Measurements from ENCODE around the gene ICAM1.
A peak's percentile ranks its signal among the peaks of the same experiment; 100 is the strongest.

The ICAM1 gene

GRCh38 chr19:10285393-10285792 is 14.5 kb downstream of the ICAM1 start:
- Mint-ChIP-seq H3K27me3 (ENCODE audit: low read depth) (peaks cover 64% of the 10 kb centered on the region), H3K4me3 (no peak overlapping the region), H3K4me1 (peaks cover 16% of the 10 kb centered on the region), H3K27ac (peak overlapping the region in 2 of 3 experiments; percentile 93 to 97), H3K36me3 (ENCODE audit: low read depth) (peaks cover 6% of the 10 kb centered on the region), H3K9me3 (no peaks in the 10 kb centered on the region)
- TF ChIP-seq, protein P1, sequence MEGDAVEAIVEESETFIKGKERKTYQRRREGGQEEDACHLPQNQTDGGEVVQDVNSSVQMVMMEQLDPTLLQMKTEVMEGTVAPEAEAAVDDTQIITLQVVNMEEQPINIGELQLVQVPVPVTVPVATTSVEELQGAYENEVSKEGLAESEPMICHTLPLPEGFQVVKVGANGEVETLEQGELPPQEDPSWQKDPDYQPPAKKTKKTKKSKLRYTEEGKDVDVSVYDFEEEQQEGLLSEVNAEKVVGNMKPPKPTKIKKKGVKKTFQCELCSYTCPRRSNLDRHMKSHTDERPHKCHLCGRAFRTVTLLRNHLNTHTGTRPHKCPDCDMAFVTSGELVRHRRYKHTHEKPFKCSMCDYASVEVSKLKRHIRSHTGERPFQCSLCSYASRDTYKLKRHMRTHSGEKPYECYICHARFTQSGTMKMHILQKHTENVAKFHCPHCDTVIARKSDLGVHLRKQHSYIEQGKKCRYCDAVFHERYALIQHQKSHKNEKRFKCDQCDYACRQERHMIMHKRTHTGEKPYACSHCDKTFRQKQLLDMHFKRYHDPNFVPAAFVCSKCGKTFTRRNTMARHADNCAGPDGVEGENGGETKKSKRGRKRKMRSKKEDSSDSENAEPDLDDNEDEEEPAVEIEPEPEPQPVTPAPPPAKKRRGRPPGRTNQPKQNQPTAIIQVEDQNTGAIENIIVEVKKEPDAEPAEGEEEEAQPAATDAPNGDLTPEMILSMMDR (IDR thresholded peaks at IDR 0.05; ENCODE audit: unreplicated experiment in 3 of 3) = no peak

DNA sequence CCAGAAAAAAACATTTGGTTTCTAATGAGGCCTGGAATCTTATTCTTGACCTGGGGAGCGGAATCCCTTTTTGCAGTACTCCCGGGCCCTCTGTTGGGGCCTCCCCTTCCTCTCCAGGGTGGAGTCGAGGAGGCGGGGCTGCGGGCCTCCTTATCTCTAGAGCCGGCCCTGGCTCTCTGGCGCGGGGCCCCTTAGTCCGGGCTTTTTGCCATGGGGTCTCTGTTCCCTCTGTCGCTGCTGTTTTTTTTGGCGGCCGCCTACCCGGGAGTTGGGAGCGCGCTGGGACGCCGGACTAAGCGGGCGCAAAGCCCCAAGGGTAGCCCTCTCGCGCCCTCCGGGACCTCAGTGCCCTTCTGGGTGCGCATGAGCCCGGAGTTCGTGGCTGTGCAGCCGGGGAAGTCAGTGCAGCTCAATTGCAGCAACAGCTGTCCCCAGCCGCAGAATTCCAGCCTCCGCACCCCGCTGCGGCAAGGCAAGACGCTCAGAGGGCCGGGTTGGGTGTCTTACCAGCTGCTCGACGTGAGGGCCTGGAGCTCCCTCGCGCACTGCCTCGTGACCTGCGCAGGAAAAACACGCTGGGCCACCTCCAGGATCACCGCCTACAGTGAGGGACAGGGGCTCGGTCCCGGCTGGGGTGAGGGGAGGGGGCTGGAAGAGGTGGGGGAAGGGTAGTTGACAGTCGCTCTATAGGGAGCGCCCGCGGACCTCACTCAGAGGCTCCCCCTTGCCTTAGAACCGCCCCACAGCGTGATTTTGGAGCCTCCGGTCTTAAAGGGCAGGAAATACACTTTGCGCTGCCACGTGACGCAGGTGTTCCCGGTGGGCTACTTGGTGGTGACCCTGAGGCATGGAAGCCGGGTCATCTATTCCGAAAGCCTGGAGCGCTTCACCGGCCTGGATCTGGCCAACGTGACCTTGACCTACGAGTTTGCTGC is 16.1 kb downstream of the ICAM1 start, which contains the start of gene ICAM4:
Gene ICAM4 (plus strand): TSS at position 153 of the 935 bp plus-strand sequence. CDS start 58 bp downstream, at position 211.
- Mint-ChIP-seq H3K9me3 (no peaks in the 10 kb centered on the region), H3K36me3 (ENCODE audit: low read depth) (peaks cover 6% of the 10 kb centered on the region), H3K4me1 (peaks cover 25% of the 10 kb centered on the region), H3K27me3 (ENCODE audit: low read depth) (peaks cover 81% of the 10 kb centered on the region), H3K4me3 (peak within 1 kb of the TSS; percentile 29 to 50 (median 32)), H3K27ac (peak within 1 kb of the TSS; percentile 91 to 97 (median 93))
- TF ChIP-seq, protein P1 (IDR thresholded peaks at IDR 0.05; ENCODE audit: unreplicated experiment in 3 of 3) = no peak

- Mint-ChIP-seq H3K27me3 (ENCODE audit: low read depth) (peaks cover 88% of the 10 kb centered on the region), H3K4me3 (peak overlapping the region; percentile 75 to 87 (median 84))
- TF ChIP-seq, protein P1 (IDR thresholded peaks at IDR 0.05; ENCODE audit: unreplicated experiment in 3 of 3) = no peak
These were observed 17.8 kb downstream of the ICAM1 start for GRCh38 chr19:10288662-10289166.

DNA sequence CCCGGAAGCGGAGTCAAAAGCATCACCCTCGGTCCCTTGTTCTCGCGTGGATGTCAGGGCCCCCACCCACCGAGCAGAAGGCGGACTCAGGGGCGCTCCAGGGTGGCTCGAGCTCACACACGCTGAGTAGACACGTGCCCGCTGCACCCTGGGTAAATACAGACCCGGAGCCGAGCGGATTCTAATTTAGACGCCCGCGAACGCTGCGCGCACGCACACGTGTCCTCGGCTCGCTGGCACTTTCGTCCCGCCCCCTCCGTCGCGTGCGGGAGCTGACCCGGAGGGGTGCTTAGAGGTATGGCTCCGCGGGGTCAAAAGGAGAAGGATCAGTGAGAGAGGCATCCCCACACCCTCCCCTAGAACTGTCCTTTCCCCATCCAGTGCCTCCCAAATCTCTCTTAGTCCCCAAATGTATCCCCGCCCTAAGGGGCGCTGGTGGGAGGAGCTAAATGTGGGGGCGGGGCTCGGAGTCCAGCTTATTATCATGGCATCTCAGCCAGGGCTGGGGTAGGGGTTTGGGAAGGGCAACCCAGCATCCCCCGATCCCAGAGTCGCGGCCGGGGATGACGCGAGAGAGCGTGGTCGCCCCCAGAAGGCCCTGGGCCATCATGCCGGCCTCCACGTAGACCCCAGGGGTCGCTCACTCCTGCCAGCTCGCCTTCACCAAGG is 18.4 kb downstream of the ICAM1 start:
- peaks cover 25% of the 10 kb centered on the region for H3K4me1 Mint-ChIP-seq
- peaks cover 94% of the 10 kb centered on the region for H3K27me3 Mint-ChIP-seq (ENCODE audit: low read depth)
- peaks cover 6% of the 10 kb centered on the region for H3K36me3 Mint-ChIP-seq (ENCODE audit: low read depth)
- H3K4me3 Mint-ChIP-seq = peak overlapping the region; percentile 75 to 87 (median 84)
- TF ChIP-seq, protein P1 (IDR thresholded peaks at IDR 0.05; ENCODE audit: unreplicated experiment in 3 of 3) = no peak
- H3K9me3 Mint-ChIP-seq = peaks cover 3% of the 10 kb centered on the region
- no peak overlapping the region for H3K27ac Mint-ChIP-seq

More at GRCh38 chr19:10288662-10289166, 17.8 kb downstream of the ICAM1 start:
- peaks cover 25% of the 10 kb centered on the region for H3K4me1 Mint-ChIP-seq
- peak overlapping the region in 2 of 3 experiments; percentile 21 to 55 for H3K27ac Mint-ChIP-seq
- H3K9me3 Mint-ChIP-seq = peaks cover 3% of the 10 kb centered on the region
- peaks cover 6% of the 10 kb centered on the region for H3K36me3 Mint-ChIP-seq (ENCODE audit: low read depth)

GRCh38 chr19:10289836-10290356 is 19.0 kb downstream of the ICAM1 start, which contains the start of gene ICAM5:
ICAM5 (plus strand) TSS chr19:10289952; CDS start chr19:10290044, 92 bp downstream.
- Mint-ChIP-seq H3K36me3 (ENCODE audit: low read depth) (peaks cover 4% of the 10 kb centered on the region), H3K4me1 (peaks cover 25% of the 10 kb centered on the region), H3K9me3 (peaks cover 3% of the 10 kb centered on the region), H3K4me3 (peak within 1 kb of the TSS; percentile 75 to 87 (median 84)), H3K27ac (peak within 1 kb of the TSS in 2 of 3 experiments; percentile 21 to 55), H3K27me3 (ENCODE audit: low read depth) (peaks cover 100% of the 10 kb centered on the region)
- TF ChIP-seq, protein P1 (IDR thresholded peaks at IDR 0.05; ENCODE audit: unreplicated experiment in 3 of 3) = no peak
